Measurements from ENCODE around the gene FAM219B. TPM values are rescaled to one million over a fixed set of nuclear protein-coding genes. Genes with fewer than 3 reads are reported as not detected.

The FAM219B gene
- total RNA-seq: 100 to 1,000 TPM in 2 of 4 donors, 10 to 100 TPM in 2; 32.9 to 343 (median 86.5) TPM

- TF ChIP-seq POLR2A (IDR thresholded peaks at IDR 0.05) (peak; percentile 85 to 93), CTCF (IDR thresholded peaks at IDR 0.05) (peak in 1 of 4 experiments; percentile 6)
- Histone ChIP-seq H3K36me3 (no peaks in the 10 kb centered on the region), H3K9me3 (no peaks in the 10 kb centered on the region), H3K27me3 (no peaks in the 10 kb centered on the region), H3K27ac (peak within 1 kb of the TSS; percentile 73 to 90), H3K4me3 (peak within 1 kb of the TSS; percentile 59 to 70), H3K4me1 (peaks cover 10 to 15% of the 10 kb centered on the region in 2 donors)
- intact Hi-C loops (cut with DNase I; ENCODE audit: low total_unique reads): no loop called here
- peak; percentile 92 for DNase-seq
These were observed at the start of gene FAM219B for GRCh38 chr15:74906450-74907162. Gene FAM219B (minus strand): TSS chr15:74906851. CDS start chr15:74906800, 51 bp downstream.

- Histone ChIP-seq H3K27ac (peak overlapping the region; percentile 69 to 71), H3K27me3 (peaks cover 4 to 20% of the 10 kb centered on the region in 2 donors), H3K4me3 (peak overlapping the region; percentile 56 to 59), H3K4me1 (peaks cover 0 to 7% of the 10 kb centered on the region in 2 donors), H3K36me3 (no peaks in the 10 kb centered on the region), H3K9me3 (no peaks in the 10 kb centered on the region)
- peak; percentile 64 to 69 for DNase-seq
- intact Hi-C loops (cut with DNase I; ENCODE audit: low total_unique reads): no loop called here
- TF ChIP-seq POLR2A (IDR thresholded peaks at IDR 0.05): no peak
- TF ChIP-seq CTCF (IDR thresholded peaks at IDR 0.05): peak in 3 of 4 experiments; percentile 51 to 59 (median 58)
These were observed 49.4 kb upstream of the FAM219B start for GRCh38 chr15:74955796-74956647.

GRCh38 chr15:74955017-74955416 is 48.4 kb upstream of the FAM219B start:
- peaks cover 0 to 7% of the 10 kb centered on the region in 2 donors for H3K4me1 ChIP-seq
- intact Hi-C loops (cut with DNase I; ENCODE audit: low total_unique reads): no loop called here
- peaks cover 4 to 20% of the 10 kb centered on the region in 2 donors for H3K27me3 ChIP-seq
- peak overlapping the region in 1 of 2 donors; percentile 15 for H3K27ac ChIP-seq
- DNase-seq: no peak
- H3K36me3 ChIP-seq: no peaks in the 10 kb centered on the region
- no peak for TF ChIP-seq CTCF (IDR thresholded peaks at IDR 0.05)
- TF ChIP-seq POLR2A (IDR thresholded peaks at IDR 0.05): no peak
- peak overlapping the region in 1 of 2 donors; percentile 56 for H3K4me3 ChIP-seq
- no peaks in the 10 kb centered on the region for H3K9me3 ChIP-seq

GRCh38 chr15:74954515-74954914 is 47.9 kb upstream of the FAM219B start:
- Histone ChIP-seq H3K4me3 (peak overlapping the region in 1 of 2 donors; percentile 56), H3K4me1 (peaks cover 0 to 7% of the 10 kb centered on the region in 2 donors), H3K27ac (peak overlapping the region in 1 of 2 donors; percentile 15), H3K9me3 (no peaks in the 10 kb centered on the region), H3K36me3 (no peaks in the 10 kb centered on the region), H3K27me3 (peaks cover 4 to 17% of the 10 kb centered on the region in 2 donors)
- intact Hi-C loops (cut with DNase I; ENCODE audit: low total_unique reads): loop anchor here (5.0 kb wide), 1 partner anchor 182 kb away; no protein-coding TSS in a partner anchor
- peak in 1 of 2 donors; percentile 23 for DNase-seq
- TF ChIP-seq CTCF (IDR thresholded peaks at IDR 0.05) (no peak), POLR2A (IDR thresholded peaks at IDR 0.05) (no peak)

All from uterus (tissue), 4 donors.